Measurements from ENCODE around the gene TRPV4. TPM values are rescaled to one million over a fixed set of nuclear protein-coding genes. Genes with fewer than 3 reads are reported as not detected.

TRPV4 gene
- total RNA-seq, 1 donor from 2014 or later = not detected

DNA sequence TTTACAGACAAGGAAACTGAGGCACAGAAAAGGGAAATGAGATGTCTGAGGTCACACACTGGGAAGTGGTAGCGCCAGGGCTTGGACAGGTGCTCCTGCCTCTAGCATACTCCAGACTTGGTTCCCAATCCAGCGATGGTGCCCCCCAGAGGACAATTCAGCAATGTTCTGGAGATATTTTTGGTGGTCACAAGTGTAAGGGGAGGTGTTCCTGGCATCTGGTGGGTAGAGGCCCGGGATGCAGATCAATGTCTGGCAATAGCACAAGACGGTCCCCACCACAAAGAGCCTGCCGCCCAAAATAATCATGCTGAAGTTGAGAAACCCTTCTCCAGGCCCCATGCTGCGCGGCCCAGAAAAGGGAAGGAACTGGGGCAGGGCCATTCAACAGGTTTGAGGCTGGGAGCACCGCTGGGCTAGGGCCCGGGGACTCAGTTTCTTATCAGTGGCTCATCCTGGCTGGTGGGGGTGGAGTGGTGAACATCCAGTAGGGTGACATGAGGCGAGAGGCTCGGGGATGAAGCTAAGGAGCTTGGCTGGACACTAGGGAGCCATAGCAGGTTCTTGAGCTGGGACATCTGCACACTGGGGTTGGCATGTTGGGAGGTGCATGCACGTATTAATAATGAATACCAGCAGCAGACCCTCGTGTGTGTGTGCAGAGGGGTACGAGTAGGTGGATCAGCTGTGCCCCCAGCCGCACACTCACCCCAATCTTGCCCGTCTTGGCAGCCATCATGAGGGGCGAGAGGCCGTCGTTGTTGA is 35.1 kb downstream of the TRPV4 start:
- no peaks in the 10 kb centered on the region for H3K27me3 Mint-ChIP-seq
- H3K9me3 Mint-ChIP-seq = no peaks in the 10 kb centered on the region
- no peaks in the 10 kb centered on the region for H3K36me3 Mint-ChIP-seq (ENCODE audit: low read depth)
- no peak for DNase-seq
- H3K4me1 Mint-ChIP-seq = no peaks in the 10 kb centered on the region
- H3K4me3 Mint-ChIP-seq = no peak overlapping the region
- intact Hi-C loops (cut with micrococcal nuclease) = no loop called here
- H3K27ac Mint-ChIP-seq = no peak overlapping the region

DNA sequence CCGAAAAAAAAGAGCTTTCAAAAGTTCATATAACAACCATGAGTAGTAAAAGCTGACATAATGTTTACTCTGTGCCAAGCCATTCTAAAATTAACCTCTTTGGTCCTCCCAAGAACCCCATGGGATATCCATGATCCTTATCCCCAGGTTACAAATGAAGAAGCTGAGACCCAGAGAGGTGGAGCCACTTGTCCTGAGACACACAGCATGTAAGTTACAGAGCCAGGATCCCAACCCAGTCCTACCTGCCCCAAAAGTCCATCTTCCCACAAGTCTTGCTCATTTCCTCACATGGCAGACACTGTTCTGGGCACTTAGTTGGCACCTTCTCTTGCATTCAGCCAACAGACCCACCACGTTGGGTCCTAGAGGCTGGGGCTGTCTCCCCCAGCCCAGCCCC is 37.1 kb downstream of the TRPV4 start:
- intact Hi-C loops (cut with micrococcal nuclease) = no loop called here
- no peaks in the 10 kb centered on the region for H3K27me3 Mint-ChIP-seq
- H3K4me1 Mint-ChIP-seq = no peaks in the 10 kb centered on the region
- no peaks in the 10 kb centered on the region for H3K36me3 Mint-ChIP-seq (ENCODE audit: low read depth)
- H3K27ac Mint-ChIP-seq = no peak overlapping the region
- DNase-seq = no peak
- no peak overlapping the region for H3K4me3 Mint-ChIP-seq
- no peaks in the 10 kb centered on the region for H3K9me3 Mint-ChIP-seq

DNA sequence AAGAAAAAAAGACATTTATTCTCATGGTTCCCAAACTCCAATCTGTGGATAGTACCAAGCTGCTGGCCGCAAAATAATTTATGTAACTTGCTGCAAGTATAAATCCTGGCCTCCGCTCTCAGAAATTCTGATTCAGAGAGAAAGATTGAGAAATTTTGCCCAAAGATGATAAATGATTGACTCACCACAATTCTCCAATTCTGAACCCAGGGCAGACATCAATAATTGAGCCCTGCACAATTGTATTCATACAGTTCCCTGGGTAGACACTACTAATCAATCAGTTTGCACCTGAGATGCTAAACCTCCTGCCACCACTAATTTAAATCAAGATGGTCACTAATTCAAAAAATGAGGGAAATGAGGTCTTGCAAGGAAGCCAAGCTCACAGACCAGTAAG is 38.2 kb downstream of the TRPV4 start:
- Mint-ChIP-seq H3K9me3 (no peaks in the 10 kb centered on the region), H3K4me3 (no peak overlapping the region), H3K36me3 (ENCODE audit: low read depth) (no peaks in the 10 kb centered on the region), H3K27me3 (no peaks in the 10 kb centered on the region), H3K27ac (no peak overlapping the region), H3K4me1 (no peaks in the 10 kb centered on the region)
- DNase-seq = no peak
- intact Hi-C loops (cut with micrococcal nuclease) = no loop called here

DNA sequence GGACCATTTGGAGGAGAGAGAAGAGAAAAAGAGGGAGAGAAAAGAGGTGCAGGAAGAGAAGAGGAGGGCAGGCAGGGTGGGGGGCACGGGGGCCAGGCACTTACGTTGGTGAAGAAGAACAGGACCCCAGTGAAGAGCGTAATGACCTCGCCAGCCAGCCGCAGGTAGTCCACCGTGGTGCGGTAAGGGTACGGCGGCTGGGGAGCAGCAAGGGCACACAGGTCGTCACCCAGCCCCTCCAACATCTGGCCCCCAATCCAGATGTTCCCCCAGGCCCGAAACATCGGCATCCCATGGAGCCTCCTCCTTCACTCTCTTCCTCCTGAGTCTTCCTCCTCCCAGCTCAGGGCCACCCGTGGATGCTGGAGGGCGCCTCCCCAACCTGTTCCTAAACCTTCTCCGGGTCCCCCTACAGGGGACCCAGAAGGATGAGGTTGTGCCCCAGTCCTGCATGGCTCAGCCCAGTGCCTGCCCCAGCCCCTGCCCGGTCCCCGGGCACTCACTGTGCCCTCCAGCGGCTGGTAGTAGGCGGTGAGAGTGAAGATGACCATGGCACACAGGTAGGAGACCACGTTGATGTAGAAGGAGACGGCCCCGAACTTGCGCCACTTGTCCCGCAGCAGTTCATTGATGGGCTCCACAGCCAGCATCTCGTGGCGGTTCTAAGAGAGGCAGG is 39.2 kb downstream of the TRPV4 start:
- no peak overlapping the region for H3K27ac Mint-ChIP-seq
- no peaks in the 10 kb centered on the region for H3K9me3 Mint-ChIP-seq
- H3K27me3 Mint-ChIP-seq = no peaks in the 10 kb centered on the region
- no peaks in the 10 kb centered on the region for H3K36me3 Mint-ChIP-seq (ENCODE audit: low read depth)
- H3K4me3 Mint-ChIP-seq = no peak overlapping the region
- H3K4me1 Mint-ChIP-seq = no peaks in the 10 kb centered on the region
- DNase-seq = no peak
- intact Hi-C loops (cut with micrococcal nuclease) = no loop called here

DNA sequence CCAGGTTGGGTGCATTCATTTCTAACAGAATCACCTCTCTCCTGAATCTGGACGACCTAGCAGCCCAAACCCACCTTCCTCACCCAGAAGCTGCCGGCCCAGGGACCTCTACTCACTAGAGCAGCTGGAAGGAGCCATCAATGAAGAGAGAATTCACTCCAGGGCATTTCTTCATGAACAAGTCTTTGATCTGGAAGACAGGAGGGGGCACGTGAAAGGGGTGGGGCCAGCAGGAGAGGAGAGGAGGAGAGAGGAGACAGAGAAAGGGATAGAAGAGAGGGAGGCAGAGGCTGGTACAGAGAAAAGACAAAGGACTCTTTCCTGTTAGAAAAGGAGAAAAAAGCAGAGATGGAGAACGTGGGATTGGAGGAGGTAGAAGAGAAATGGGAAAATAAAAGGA is 39.8 kb downstream of the TRPV4 start:
- H3K27me3 Mint-ChIP-seq = no peaks in the 10 kb centered on the region
- no peaks in the 10 kb centered on the region for H3K36me3 Mint-ChIP-seq (ENCODE audit: low read depth)
- intact Hi-C loops (cut with micrococcal nuclease) = no loop called here
- H3K4me3 Mint-ChIP-seq = no peak overlapping the region
- no peaks in the 10 kb centered on the region for H3K4me1 Mint-ChIP-seq
- no peaks in the 10 kb centered on the region for H3K9me3 Mint-ChIP-seq
- H3K27ac Mint-ChIP-seq = no peak overlapping the region
- DNase-seq = no peak

DNA sequence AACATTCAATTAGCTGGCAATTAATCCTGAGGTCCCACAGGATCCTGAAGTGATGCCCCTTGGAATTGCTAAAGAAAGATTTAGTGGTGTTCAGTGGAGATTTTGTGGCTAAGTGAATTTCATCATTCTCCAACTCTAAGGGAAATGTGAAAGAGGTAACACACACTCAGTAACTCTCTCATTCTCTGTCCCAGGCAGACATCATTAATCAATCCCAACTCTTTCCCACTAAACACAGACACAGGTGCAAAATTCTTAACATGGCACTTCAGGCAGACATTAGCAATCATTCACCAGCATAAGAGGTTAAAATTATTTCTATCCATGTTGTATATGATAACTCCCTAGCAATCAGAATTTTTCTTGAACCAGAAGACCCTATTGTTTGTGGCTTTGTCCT is 40.2 kb downstream of the TRPV4 start:
- H3K27ac Mint-ChIP-seq = no peak overlapping the region
- intact Hi-C loops (cut with micrococcal nuclease) = no loop called here
- H3K9me3 Mint-ChIP-seq = no peaks in the 10 kb centered on the region
- no peak overlapping the region for H3K4me3 Mint-ChIP-seq
- H3K36me3 Mint-ChIP-seq (ENCODE audit: low read depth) = no peaks in the 10 kb centered on the region
- DNase-seq = no peak
- H3K27me3 Mint-ChIP-seq = no peaks in the 10 kb centered on the region
- H3K4me1 Mint-ChIP-seq = no peaks in the 10 kb centered on the region

DNA sequence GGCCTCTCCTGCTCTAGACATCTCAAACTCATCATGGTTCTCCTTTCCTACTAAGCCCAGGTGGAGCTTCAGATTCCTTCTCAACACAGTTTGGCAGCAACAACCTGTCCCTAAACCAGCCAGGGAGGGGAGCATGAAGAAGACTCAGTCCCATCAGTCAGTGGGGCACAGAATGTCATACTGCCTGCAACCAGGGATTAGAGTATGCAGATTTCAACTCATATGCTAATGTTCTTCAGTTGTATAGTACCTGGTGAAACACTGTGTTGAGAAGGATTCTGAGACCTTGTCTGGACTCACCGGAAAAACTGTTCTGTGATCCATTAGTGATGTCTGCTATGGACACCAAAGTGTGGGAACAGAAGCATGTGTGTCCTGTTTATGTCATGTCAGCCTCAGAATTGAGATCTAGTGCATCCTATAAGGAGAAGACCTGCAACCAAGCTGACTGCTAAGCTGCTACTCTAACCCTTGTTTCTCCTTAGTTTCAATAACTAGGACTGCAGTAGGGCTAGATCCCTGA is 43.6 kb downstream of the TRPV4 start:
- Mint-ChIP-seq H3K27me3 (no peaks in the 10 kb centered on the region), H3K36me3 (ENCODE audit: low read depth) (no peaks in the 10 kb centered on the region), H3K4me1 (no peaks in the 10 kb centered on the region), H3K9me3 (no peaks in the 10 kb centered on the region), H3K4me3 (no peak overlapping the region), H3K27ac (no peak overlapping the region)
- intact Hi-C loops (cut with micrococcal nuclease) = no loop called here
- no peak for DNase-seq

DNA sequence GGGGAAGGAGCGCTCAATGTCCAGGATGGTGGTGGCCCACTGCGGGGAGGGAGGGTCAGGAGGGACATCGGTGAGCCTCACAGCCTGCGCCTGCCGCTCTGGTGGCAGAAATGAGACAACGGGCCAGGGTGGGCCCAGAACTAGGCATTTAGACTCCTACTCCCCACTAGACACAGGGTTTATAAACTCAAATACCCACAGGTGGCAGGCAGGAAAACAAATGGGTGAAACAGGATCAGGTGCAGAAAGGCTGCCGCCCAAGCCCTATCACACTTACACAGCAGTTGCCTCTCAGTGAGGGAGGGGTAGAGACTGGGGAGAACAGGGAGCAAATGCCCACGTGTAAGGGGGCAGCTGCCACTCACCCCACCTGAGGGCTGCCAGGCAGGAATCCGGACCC is 46.4 kb downstream of the TRPV4 start:
- intact Hi-C loops (cut with micrococcal nuclease) = no loop called here
- Mint-ChIP-seq H3K36me3 (ENCODE audit: low read depth) (no peaks in the 10 kb centered on the region), H3K9me3 (no peaks in the 10 kb centered on the region), H3K4me1 (no peaks in the 10 kb centered on the region), H3K4me3 (no peak overlapping the region), H3K27me3 (no peaks in the 10 kb centered on the region), H3K27ac (no peak overlapping the region)
- no peak for DNase-seq

DNA sequence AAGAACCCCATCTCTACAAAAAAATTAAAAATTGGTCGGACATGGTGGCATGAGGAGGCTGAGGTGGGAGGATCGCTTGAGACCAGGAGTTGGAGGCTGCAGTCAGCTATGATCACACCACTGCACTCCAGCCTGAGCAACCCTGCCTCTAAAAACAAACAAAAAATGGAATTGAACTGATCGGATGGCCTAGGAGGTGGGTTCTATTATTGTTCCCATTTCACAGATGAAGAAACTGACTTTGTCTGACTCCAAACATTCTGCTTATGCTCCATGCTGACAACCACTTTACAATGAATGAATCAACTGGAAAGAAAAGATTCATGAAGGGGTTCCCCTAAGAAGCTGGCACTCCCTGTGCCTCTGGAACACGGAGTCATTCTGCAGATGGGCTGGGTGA is 47.3 kb downstream of the TRPV4 start:
- no peaks in the 10 kb centered on the region for H3K27me3 Mint-ChIP-seq
- no peaks in the 10 kb centered on the region for H3K9me3 Mint-ChIP-seq
- no peaks in the 10 kb centered on the region for H3K36me3 Mint-ChIP-seq (ENCODE audit: low read depth)
- H3K27ac Mint-ChIP-seq = no peak overlapping the region
- H3K4me3 Mint-ChIP-seq = no peak overlapping the region
- intact Hi-C loops (cut with micrococcal nuclease) = no loop called here
- DNase-seq = no peak
- no peaks in the 10 kb centered on the region for H3K4me1 Mint-ChIP-seq

DNA sequence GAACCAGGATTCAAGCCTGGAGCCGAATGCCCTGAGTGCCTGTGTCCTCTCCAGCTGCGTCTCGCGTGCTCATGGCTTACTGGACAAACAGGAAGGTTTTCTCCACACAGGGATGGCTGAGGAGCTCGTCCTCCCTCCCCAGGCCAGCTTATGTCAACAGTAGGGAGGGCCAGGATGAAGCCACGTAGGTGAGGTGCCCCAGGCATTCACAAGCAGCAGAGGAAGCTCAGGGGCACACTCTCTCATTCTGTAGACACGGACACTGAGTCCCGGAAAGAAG is 49.3 kb downstream of the TRPV4 start:
- H3K36me3 Mint-ChIP-seq (ENCODE audit: low read depth) = no peaks in the 10 kb centered on the region
- no peaks in the 10 kb centered on the region for H3K4me1 Mint-ChIP-seq
- no peaks in the 10 kb centered on the region for H3K9me3 Mint-ChIP-seq
- intact Hi-C loops (cut with micrococcal nuclease) = no loop called here
- no peaks in the 10 kb centered on the region for H3K27me3 Mint-ChIP-seq
- no peak overlapping the region for H3K27ac Mint-ChIP-seq
- no peak for DNase-seq
- H3K4me3 Mint-ChIP-seq = no peak overlapping the region

DNA sequence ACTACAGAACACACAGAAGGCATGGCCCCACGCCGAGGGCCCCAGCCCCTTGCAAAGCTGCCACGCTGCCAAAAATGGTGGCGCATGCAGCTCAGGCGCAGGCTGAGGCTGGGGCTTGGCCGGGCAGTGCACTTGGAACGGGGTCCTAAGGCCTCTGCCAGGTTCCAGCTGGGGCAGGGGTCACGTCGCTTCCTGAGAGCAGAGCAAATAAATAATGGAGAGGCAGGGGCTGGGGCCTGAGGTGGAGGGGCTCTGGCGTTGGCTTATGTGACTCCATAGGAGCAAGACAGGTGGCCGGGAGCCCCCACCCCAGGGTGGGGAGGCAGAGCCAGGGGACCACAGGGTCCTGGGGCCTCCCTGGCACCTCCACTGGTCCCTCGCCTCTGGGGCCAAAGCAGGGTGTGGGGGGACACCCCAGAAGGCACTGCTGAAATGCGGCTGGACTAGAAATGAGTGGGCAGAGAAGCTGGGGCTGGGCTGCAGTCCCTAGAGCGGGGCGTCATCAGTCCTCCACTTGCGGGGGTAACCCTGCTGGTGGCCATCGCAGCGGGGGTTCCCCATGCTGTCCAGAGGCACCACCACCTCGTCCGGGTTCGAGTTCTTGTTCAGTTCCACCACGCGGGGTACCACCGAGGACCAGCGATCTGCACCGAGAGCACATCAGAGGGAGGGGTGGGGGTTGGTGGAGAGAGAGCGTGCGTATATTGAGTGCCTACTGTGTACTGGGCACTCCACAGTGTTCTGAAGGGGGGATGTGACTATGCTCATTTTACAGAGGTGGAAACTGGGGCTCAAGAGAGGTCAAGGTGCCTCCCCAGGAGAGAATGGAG is 49.8 kb downstream of the TRPV4 start:
- no peak for DNase-seq
- no peaks in the 10 kb centered on the region for H3K36me3 Mint-ChIP-seq (ENCODE audit: low read depth)
- H3K27ac Mint-ChIP-seq = no peak overlapping the region
- H3K27me3 Mint-ChIP-seq = no peaks in the 10 kb centered on the region
- no peaks in the 10 kb centered on the region for H3K9me3 Mint-ChIP-seq
- intact Hi-C loops (cut with micrococcal nuclease) = no loop called here
- H3K4me3 Mint-ChIP-seq = no peak overlapping the region
- H3K4me1 Mint-ChIP-seq = no peaks in the 10 kb centered on the region

DNA sequence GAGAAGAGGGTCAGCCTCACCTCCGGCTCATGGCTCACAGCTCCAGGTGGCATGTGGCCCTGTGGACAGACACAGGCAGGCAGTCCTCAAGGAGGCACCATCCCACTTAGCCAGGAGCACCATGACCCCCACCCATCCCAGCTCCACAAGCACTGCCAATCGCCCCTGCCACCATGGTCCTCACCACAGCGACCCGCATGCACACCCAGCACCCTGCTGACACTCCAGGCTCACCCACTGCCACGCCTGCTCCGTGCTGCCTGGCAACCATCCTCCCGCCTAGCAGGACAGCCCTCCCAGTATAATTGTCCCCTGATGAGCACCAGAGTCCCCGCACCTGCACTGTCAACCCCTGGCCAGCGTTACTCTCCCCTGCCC is 50.9 kb downstream of the TRPV4 start:
- Mint-ChIP-seq H3K4me1 (peaks cover 4% of the 10 kb centered on the region), H3K36me3 (ENCODE audit: low read depth) (no peaks in the 10 kb centered on the region), H3K27ac (no peak overlapping the region), H3K4me3 (no peak overlapping the region), H3K27me3 (no peaks in the 10 kb centered on the region), H3K9me3 (no peaks in the 10 kb centered on the region)
- intact Hi-C loops (cut with micrococcal nuclease) = no loop called here
- DNase-seq = no peak

DNA sequence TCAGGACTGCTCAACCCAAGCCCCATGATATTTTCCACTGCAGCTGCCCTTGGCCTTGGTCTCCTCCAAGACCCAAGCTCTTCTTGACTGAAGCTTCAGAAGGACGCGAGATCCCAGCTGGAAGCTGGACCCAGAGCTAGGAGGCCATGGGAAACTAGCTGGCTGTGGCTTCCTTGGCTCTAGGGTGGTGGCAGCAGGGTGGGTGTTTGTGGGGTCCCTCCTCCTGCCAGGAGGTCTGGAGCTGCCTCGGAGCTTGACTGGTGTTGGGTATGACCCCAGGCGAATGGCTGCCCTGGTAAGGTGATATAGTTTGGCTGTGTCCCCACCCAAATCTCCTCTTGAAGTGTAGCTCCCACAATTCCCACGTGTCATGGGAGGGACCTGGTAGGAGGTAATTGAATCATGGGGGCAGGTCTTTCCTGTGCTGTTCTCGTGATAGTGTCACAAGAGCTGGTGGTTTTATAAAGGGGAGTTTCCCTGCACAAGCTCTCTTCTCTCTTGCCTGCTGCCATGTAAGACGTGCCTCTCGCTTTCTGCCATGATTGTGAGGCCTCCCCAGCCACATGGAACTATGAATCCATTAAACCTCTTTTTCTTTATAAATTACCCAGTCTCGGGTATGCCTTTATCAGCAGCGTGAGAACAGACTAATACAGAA is 51.4 kb downstream of the TRPV4 start:
- DNase-seq = no peak
- Mint-ChIP-seq H3K27ac (no peak overlapping the region), H3K27me3 (no peaks in the 10 kb centered on the region), H3K9me3 (no peaks in the 10 kb centered on the region), H3K4me1 (peaks cover 4% of the 10 kb centered on the region), H3K36me3 (ENCODE audit: low read depth) (no peaks in the 10 kb centered on the region), H3K4me3 (no peak overlapping the region)
- intact Hi-C loops (cut with micrococcal nuclease) = no loop called here

DNA sequence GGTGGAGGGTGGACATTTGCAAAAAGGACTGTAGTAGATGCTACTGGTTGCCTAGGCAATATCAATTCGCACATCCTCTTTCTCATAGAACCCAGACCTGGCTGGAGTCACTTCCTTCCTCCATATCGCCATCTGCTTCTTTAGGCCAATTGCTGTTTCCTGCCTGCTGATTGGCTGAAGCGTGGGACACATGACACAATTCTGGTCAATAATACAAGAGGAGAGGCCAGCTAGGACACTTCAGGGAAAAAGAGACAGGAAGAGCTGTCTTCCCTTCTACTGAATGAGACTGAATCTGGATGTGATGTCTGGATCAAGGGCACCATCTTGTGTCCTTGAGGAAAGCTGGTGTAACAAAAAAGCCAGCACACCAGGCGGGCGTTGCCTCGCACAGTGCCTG is 53.8 kb downstream of the TRPV4 start:
- Mint-ChIP-seq H3K4me3 (no peak overlapping the region), H3K9me3 (no peaks in the 10 kb centered on the region), H3K27ac (no peak overlapping the region), H3K27me3 (no peaks in the 10 kb centered on the region), H3K4me1 (peaks cover 4% of the 10 kb centered on the region), H3K36me3 (ENCODE audit: low read depth) (no peaks in the 10 kb centered on the region)
- intact Hi-C loops (cut with micrococcal nuclease) = no loop called here
- no peak for DNase-seq

Measured in activated CD4-positive, alpha-beta T cell treated with anti-CD3 and anti-CD28 coated beads, Interleukin-2, amount 10 ng/mL, durations not matched to agents 24 days and 14 days (primary cell).